ENCODE data around the gene LRCH3.
A peak's percentile ranks its signal among the peaks of the same experiment; 100 is the strongest.

LRCH3 gene

GRCh38 chr3:197749601-197750395, 41.3 kb upstream of the LRCH3 start, which contains the start of gene FYTTD1:
Gene FYTTD1 (plus strand): TSS chr3:197749883. CDS start chr3:197749972, 89 bp downstream.
- CTCF ChIA-PET = interaction anchor here (1.0 to 1.8 kb wide), 12 partner anchors 10 to 151 kb away, joined by 3 to 5 read pairs (median 4); partner anchors contain the start of gene RUBCN
- TF ChIP-seq CTCF (IDR thresholded peaks at IDR 0.05; ENCODE audit: control extremely low read depth, extremely low read depth, low read depth, missing control alignments) = peak; percentile 77

GRCh38 chr3:197750396-197750831, 40.6 kb upstream of the LRCH3 start:
- TF ChIP-seq CTCF (IDR thresholded peaks at IDR 0.05; ENCODE audit: control extremely low read depth, extremely low read depth, low read depth, missing control alignments) = no peak
- ChIA-PET CTCF (interaction anchor here (1.0 to 1.8 kb wide), 4 partner anchors 12 to 40 kb away, joined by 4 to 5 read pairs (median 4); no protein-coding TSS in a partner anchor), POLR2A (no interaction called here)
- DNase-seq (ENCODE audit: extremely low spot score) = peak; percentile 75

More at GRCh38 chr3:197749601-197750395, 41.3 kb upstream of the LRCH3 start, which contains the start of gene FYTTD1:
- POLR2A ChIA-PET = interaction anchor here (0.5 to 1.5 kb wide), 3 partner anchors 12 to 208 kb away, joined by 3 to 6 read pairs (median 5); partner anchors contain the start of gene RUBCN
- peak; percentile 92 for DNase-seq (ENCODE audit: extremely low spot score)

GRCh38 chr3:197750858-197751737, 40.0 kb upstream of the LRCH3 start:
- no peak for DNase-seq (ENCODE audit: extremely low spot score)
- ChIA-PET POLR2A (interaction anchor here (0.6 kb wide), 1 partner anchor 201 kb away, joined by 5 read pairs; no protein-coding TSS in a partner anchor), CTCF (interaction anchor here (1.0 to 1.8 kb wide), 4 partner anchors 13 to 40 kb away, joined by 4 to 5 read pairs (median 4); no protein-coding TSS in a partner anchor)
- TF ChIP-seq CTCF (IDR thresholded peaks at IDR 0.05; ENCODE audit: control extremely low read depth, extremely low read depth, low read depth, missing control alignments) = no peak

- CTCF ChIA-PET = no interaction called here
- POLR2A ChIA-PET = no interaction called here
- no peak for TF ChIP-seq CTCF (IDR thresholded peaks at IDR 0.05; ENCODE audit: control extremely low read depth, extremely low read depth, low read depth, missing control alignments)
- DNase-seq (ENCODE audit: extremely low spot score) = no peak
Measured at GRCh38 chr3:197752107-197752506, 38.9 kb upstream of the LRCH3 start.

GRCh38 chr3:197753263-197753662, 37.8 kb upstream of the LRCH3 start:
- POLR2A ChIA-PET = no interaction called here
- no peak for DNase-seq (ENCODE audit: extremely low spot score)
- no peak for TF ChIP-seq CTCF (IDR thresholded peaks at IDR 0.05; ENCODE audit: control extremely low read depth, extremely low read depth, low read depth, missing control alignments)
- CTCF ChIA-PET = interaction anchor here (0.8 to 1.6 kb wide), 5 partner anchors 11 to 49 kb away, joined by 3 to 4 read pairs (median 3); no protein-coding TSS in a partner anchor

GRCh38 chr3:197756704-197757103, 34.4 kb upstream of the LRCH3 start:
- no peak for DNase-seq (ENCODE audit: extremely low spot score)
- CTCF ChIA-PET = interaction anchor here (0.7 to 0.9 kb wide), 3 partner anchors 20 to 65 kb away, joined by 3 to 5 read pairs (median 3); no protein-coding TSS in a partner anchor
- POLR2A ChIA-PET = no interaction called here
- TF ChIP-seq CTCF (IDR thresholded peaks at IDR 0.05; ENCODE audit: control extremely low read depth, extremely low read depth, low read depth, missing control alignments) = no peak
